ENCODE measurements around the gene NGFR.
A peak's percentile ranks its signal among the peaks of the same experiment; 100 is the strongest.
"Not testable (repeated sequence)": the region's sequence is repeated elsewhere in the genome, so short reads cannot be mapped to it uniquely, and the experiment has no call there.

The NGFR gene

DNA sequence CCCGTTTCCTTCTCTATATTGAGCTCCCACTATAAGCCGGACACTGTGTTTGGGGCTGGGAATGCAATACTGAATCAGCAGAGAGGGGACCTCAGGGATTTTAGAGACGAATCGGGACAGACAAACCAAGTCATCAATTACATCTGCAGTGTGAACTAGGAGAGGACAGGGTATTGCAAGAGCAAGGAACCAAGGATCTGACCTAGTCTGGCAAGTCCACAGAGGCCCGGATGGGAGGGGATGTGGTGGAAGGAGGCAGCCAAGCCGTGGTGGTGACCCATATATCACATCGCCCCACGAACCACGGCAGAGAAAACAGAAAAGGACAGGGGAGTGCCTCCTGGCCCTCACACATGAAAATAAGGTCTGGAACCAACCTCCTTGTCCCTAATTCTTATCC is 52.5 kb downstream of the NGFR start:
- DNase-seq, result no peak

DNA sequence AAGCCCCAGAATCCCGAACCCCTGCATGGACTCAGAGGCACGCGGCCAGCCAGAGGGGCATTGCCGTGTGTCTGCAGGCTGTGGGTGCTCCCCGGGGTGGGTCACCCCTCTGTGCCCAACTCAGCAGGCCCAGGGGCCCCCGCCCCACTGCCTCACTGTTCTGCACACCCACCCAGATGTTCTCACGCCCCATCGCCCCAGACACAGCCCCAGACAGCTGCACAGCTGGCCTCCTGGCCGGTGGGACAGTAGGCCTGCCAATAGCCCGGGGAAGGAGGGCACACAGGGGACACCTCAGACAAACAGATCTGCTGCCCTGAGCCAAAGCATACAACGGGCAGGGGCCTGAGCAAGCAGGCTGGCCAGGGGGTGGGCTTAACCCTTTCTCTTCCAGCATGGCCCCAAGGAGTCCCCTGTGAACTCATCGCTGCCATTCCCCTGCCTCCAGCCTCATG is 53.0 kb downstream of the NGFR start:
- DNase-seq, result no peak

DNA sequence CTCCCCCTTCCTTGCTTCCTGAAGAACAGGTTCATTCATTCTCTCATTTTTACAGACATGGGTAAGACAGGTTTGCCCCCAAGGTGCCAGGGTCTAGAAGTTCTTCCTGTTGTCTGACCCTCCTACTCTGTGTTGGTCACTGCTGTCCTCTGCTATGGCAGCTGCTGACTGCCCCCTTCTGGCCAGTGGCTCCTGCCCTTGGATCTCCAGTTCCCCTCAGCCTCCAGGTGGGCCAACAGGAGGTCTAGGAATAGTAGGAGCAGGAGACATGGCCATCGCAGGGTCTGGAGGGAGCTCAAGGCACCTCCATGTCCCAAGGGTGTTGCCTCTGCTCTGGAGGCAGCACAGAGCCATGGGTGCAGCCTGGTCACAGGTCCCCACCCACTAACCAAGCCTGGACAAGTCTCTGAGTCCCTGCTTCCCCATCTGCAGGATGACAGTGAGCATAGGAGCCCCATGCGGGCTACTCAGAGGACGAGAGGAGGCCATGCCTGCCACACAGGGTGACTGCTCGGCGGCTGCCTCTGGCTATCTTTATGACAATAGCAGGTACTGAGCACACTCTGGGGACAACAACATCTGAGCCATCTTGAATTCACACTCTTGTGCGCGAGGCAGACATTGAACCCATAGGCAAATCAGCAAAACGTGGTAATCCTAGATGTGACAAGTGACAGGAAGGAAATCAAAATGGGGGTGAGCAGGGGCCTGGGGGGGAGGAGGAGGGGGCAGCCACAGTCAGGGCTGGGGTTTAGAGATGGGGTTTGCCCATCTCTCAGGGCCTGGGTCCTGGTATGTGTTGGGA is 53.6 kb downstream of the NGFR start:
- DNase-seq, result peak in 2 of 14 donors; percentile 1 to 8

DNA sequence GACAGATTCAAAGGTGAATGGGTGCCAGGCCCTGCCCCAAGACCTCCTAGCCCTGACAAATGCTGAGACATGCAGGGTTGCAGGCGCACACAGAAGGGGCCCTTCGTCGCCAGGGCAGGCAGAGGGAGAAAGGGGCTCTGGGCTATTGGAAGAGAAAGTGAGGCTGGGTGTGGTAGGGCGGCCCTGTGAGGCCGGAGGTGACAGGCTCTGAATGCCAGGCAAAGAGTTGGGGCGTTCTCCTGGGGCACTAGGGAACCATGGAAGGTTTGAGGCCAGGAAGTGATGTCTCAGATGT is 54.2 kb downstream of the NGFR start:
- DNase-seq, result no peak

GRCh38 chr17:49549691-49550678 is 54.9 kb downstream of the NGFR start:
- no peak for DNase-seq

GRCh38 chr17:49550764-49551163 is 55.7 kb downstream of the NGFR start:
- DNase-seq, result not testable (repeated sequence)

GRCh38 chr17:49551221-49552069 is 56.4 kb downstream of the NGFR start:
- DNase-seq, result no peak

GRCh38 chr17:49552070-49552751 is 57.1 kb downstream of the NGFR start:
- no peak for DNase-seq

DNA sequence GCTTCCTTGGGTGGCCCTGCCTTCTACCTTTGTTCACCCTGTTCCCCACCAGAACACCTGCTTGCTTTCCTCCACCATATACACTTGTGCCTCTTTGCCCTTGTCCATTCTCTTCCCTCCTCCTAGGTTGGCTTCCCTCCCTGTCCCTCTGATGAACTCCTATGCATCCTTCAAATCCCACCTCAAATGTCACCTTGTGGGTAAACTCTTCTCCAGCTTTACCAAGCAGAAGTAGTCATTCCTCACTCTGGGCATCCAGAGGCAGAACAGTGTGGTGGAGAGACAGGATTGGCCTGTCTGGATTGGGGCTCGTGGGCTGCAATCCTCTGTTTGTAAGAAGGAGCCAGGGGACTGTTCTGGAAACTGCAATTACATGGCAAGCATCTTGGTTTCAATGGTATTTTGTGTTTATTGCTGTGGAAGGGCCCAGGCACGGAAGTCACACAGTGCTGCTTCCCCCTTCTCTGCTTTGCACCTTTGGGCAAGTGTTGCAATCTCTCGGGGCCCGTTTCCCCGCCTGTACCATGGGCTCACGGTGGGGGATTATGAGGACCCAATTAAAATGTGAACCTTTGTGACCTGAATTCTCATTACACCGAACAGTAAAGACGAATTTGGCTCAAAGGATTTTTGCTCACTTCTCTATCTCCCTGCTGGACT is 58.7 kb downstream of the NGFR start:
- DNase-seq, result no peak

- DNase-seq, result no peak
Observed at GRCh38 chr17:49554694-49555494, 59.8 kb downstream of the NGFR start.

DNA sequence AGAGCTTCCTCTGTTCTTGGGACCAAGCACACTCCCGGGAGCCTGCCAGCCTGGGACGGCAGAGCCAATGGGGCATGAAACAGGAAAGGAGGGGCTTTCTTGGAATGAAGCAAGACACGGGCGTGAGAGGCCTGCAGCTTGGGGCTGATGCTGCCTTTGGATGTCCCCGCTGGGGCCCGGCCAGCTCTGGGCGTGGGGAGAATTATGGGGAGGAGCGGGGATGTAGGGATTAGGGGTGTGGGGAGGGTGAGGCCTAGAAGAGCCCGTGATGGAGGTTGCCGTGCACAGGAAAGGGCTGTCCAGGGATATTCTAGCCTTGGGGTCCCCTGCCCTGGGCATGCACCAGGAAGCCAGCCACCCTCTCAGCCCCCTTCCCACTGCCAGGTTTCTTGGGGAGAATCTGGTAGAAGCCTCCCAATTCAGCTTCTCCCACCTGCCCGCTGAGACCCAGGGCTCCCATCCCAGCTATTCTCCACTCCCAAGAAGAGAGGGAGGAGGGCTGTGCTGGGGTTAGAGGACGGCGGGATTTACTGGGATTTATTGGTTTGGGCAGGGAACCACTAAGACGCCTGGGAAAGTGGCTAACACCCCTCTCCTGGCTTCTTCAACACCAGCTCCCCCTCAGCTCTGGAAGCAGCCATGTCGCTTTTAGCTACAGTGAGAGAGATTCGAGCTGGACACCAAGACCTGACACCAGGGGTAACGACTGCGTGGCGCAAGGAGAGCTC is 60.6 kb downstream of the NGFR start:
- DNase-seq, result no peak

DNA sequence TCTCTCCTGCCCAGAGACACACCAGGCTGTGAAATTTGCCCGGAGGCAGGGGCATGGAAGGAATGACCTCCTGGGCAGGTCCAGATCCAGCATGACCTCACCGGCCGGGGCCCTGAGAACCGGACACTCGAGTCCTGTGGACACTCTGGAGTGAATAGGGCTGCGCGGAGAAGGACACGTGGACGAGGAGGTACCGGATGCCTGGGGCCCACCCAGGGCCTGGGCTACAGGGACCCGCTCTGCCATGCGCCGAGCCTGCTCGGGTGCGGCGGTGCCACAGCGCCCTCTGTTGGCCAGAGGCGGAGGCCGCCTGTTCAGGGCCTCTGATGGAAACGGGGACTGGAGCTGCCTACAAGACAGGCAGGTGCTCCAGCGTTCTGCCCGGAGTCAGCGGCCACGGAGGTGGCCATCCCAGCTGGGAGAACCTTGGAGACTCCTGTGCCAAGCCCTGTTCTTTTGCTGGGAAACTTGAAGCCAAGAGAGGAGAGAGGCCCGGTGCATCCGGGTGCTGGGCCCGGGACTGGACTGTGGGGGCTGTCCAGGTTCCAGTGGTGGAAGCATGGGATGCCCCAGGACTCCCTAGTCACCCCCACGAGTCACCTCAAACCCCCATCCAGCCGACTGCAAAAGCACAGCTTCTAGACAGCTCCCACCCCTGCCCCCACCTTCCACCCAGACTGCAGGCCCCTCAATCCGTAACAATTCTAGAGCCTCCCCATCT is 61.3 kb downstream of the NGFR start:
- DNase-seq, result peak in 11 of 14 donors; percentile 34 to 74 (median 47)

DNA sequence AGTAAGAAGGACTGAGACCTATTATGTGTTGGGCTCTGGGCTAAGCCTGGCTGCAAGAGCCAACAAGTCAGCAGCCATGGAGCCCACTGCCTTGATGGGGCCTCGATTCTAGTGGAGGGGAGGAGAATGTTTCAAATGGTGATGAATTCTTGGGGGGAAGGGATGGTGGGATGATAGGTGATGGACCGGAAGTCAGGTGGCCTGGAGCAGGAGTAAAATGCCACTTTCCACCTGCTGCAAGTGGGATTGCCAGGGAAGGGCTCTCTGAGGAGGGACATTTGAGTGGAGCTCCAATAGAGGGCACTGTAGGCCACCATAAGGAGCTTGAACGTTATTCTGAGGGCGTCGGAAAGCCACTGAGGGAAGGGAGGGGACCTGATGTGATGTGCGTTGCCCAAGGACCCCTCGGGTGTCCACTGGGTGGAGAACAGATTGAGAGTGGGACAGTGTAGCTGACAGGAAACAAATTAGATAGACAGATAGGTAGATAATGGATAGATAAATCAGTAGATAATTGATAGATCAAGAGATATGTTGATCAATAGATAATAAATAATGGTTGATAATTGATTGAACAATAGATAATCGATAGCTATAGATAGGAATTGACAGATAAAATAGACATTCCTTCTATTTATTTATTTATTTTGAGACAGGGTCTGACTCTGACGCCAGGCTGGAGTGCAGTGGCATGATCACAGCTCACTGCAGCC is 62.4 kb downstream of the NGFR start:
- DNase-seq, result peak in 1 of 14 donors; percentile 67
